DND-41 (cell line): ENCODE results near the gene TMTC2.

Experiments
- ATAC-seq: fragments of 200-7000 bp; cut with Tn5 transposase; 3 replicates; pipeline ENCODE4 v1.9.1; 2021; ENCODE audit warnings: low read depth; ENCODE audit not compliant: insufficient read depth
- DNase-seq: peaks from one replicate; pipeline ENCODE4 v3.0.0-alpha.2; 2020
- H2AFZ ChIP-seq: 2 replicates; pipeline ENCODE4 v1.6.0; 2012; ENCODE audit warnings: low read depth, low read length
- H3K27ac ChIP-seq: 2 replicates; pipeline ENCODE4 v1.5.1; 2012; ENCODE audit warnings: low read length, inconsistent platforms
- H3K27me3 ChIP-seq: fragments of 200-600 bp; sonication (generic); 2 replicates; pipeline ENCODE4 v1.6.0; 2012; ENCODE audit warnings: low read length, mild to moderate bottlenecking, inconsistent platforms; ENCODE audit not compliant: insufficient read depth, poor library complexity
- H3K36me3 ChIP-seq: 2 replicates; pipeline ENCODE4 v1.5.1; 2012; ENCODE audit warnings: low read length, inconsistent platforms; ENCODE audit not compliant: insufficient read depth
- H3K4me1 ChIP-seq: 2 replicates; pipeline ENCODE4 v1.5.1; 2012; ENCODE audit warnings: mild to moderate bottlenecking, low read length; ENCODE audit not compliant: insufficient read depth
- H3K4me2 ChIP-seq: 2 replicates; pipeline ENCODE4 v1.6.0; 2012; ENCODE audit warnings: mild to moderate bottlenecking, moderate library complexity, low read length, inconsistent platforms; ENCODE audit not compliant: insufficient read depth
- H3K4me3 ChIP-seq, 2 experiments: fragments of 200-600 bp in 1 of 2; shearing (Covaris generic) in 1 of 2; 2 replicates each; pipeline ENCODE4 v1.5.1; 2012 to 2016; ENCODE audit warnings: inconsistent platforms in 2 of 2, low read length in 2 of 2, mild to moderate bottlenecking in 2 of 2, low read depth in 1 of 2, moderate library complexity in 1 of 2
- H3K79me2 ChIP-seq: 2 replicates; pipeline ENCODE4 v1.6.0; 2012; ENCODE audit warnings: low read length, inconsistent platforms; ENCODE audit not compliant: insufficient read depth
- H3K9ac ChIP-seq: 2 replicates; pipeline ENCODE4 v1.6.0; 2012; ENCODE audit warnings: low read depth, mild to moderate bottlenecking, inconsistent platforms, low read length, moderate library complexity
- H3K9me3 ChIP-seq: 2 replicates; pipeline ENCODE4 v1.5.1; 2012; ENCODE audit warnings: low read length, moderate library complexity, mild to moderate bottlenecking, inconsistent platforms; ENCODE audit not compliant: insufficient read depth, severe bottlenecking
- H4K20me1 ChIP-seq: 2 replicates; pipeline ENCODE4 v1.6.0; 2012; ENCODE audit warnings: low read length; ENCODE audit not compliant: insufficient read depth
- CTCF ChIP-seq: IDR thresholded peaks from 2 replicates; pipeline ENCODE4 v1.5.1; 2012; ENCODE audit warnings: borderline replicate concordance, low read length, moderate library complexity, mild to moderate bottlenecking; ENCODE audit not compliant: poor library complexity, severe bottlenecking; ENCODE audit errors: extremely low read depth
- EZH2 ChIP-seq: IDR thresholded peaks from 3 replicates; pipeline ENCODE4 v1.6.1; 2012; ENCODE audit warnings: borderline replicate concordance, low read depth, mild to moderate bottlenecking, moderate library complexity, low read length, inconsistent platforms; ENCODE audit not compliant: severe bottlenecking

TMTC2 gene

GRCh38 chr12:83074358-83074894 lies 387.7 kb downstream of the TMTC2 start:
- H3K4me3 ChIP-seq = no peak overlapping the region
- peaks cover 4% of the 10 kb centered on the region for H3K9me3 ChIP-seq
- H2AFZ ChIP-seq = no peak overlapping the region
- H3K4me1 ChIP-seq = no peaks in the 10 kb centered on the region
- no peak for ATAC-seq
- no peak for DNase-seq
- no peak overlapping the region for H3K9ac ChIP-seq
- no peaks in the 10 kb centered on the region for H3K36me3 ChIP-seq
- H3K79me2 ChIP-seq = no peaks in the 10 kb centered on the region
- no peak for TF ChIP-seq EZH2
- no peak for TF ChIP-seq CTCF
- H3K27me3 ChIP-seq = no peaks in the 10 kb centered on the region
- H4K20me1 ChIP-seq = no peaks in the 10 kb centered on the region
- no peak overlapping the region for H3K27ac ChIP-seq
- no peak overlapping the region for H3K4me2 ChIP-seq

- no peak overlapping the region for H2AFZ ChIP-seq
- H3K27me3 ChIP-seq = no peaks in the 10 kb centered on the region
- H3K4me3 ChIP-seq = no peak overlapping the region
- no peak for TF ChIP-seq CTCF
- TF ChIP-seq EZH2 = no peak
- H4K20me1 ChIP-seq = no peaks in the 10 kb centered on the region
- no peak for DNase-seq
- H3K4me1 ChIP-seq = no peaks in the 10 kb centered on the region
- no peak for ATAC-seq
- no peaks in the 10 kb centered on the region for H3K36me3 ChIP-seq
- no peaks in the 10 kb centered on the region for H3K79me2 ChIP-seq
- no peak overlapping the region for H3K27ac ChIP-seq
- no peak overlapping the region for H3K4me2 ChIP-seq
- no peak overlapping the region for H3K9ac ChIP-seq
- H3K9me3 ChIP-seq = peaks cover 4% of the 10 kb centered on the region
These were observed 388.8 kb downstream of the TMTC2 start for GRCh38 chr12:83075471-83075870.

GRCh38 chr12:83077041-83077440 lies 390.3 kb downstream of the TMTC2 start:
- no peaks in the 10 kb centered on the region for H3K79me2 ChIP-seq
- no peak overlapping the region for H2AFZ ChIP-seq
- H3K9me3 ChIP-seq = peaks cover 4% of the 10 kb centered on the region
- no peaks in the 10 kb centered on the region for H3K36me3 ChIP-seq
- no peaks in the 10 kb centered on the region for H3K4me1 ChIP-seq
- DNase-seq (no peak), ATAC-seq (no peak)
- no peak overlapping the region for H3K4me3 ChIP-seq
- TF ChIP-seq EZH2 (no peak), CTCF (no peak)
- no peak overlapping the region for H3K9ac ChIP-seq
- H3K27ac ChIP-seq = no peak overlapping the region
- H3K4me2 ChIP-seq = no peak overlapping the region
- H3K27me3 ChIP-seq = no peaks in the 10 kb centered on the region
- no peaks in the 10 kb centered on the region for H4K20me1 ChIP-seq

GRCh38 chr12:83082690-83083276 lies 396.1 kb downstream of the TMTC2 start:
- no peak for TF ChIP-seq EZH2
- TF ChIP-seq CTCF = no peak
- no peak for ATAC-seq
- Histone ChIP-seq H3K79me2 (no peaks in the 10 kb centered on the region), H3K4me3 (no peak overlapping the region), H3K9me3 (no peaks in the 10 kb centered on the region), H3K36me3 (no peaks in the 10 kb centered on the region), H4K20me1 (no peaks in the 10 kb centered on the region), H3K27ac (no peak overlapping the region), H3K4me1 (no peaks in the 10 kb centered on the region), H3K27me3 (no peaks in the 10 kb centered on the region), H3K9ac (no peak overlapping the region), H2AFZ (no peak overlapping the region), H3K4me2 (no peak overlapping the region)
- no peak for DNase-seq
